ENCODE measurements around the gene MAP7D3.

The MAP7D3 gene

GRCh38 chrX:136258951-136259350 lies 7.8 kb upstream of the MAP7D3 start:
- TF ChIP-seq ZFP30 (CRISPR knock-in tag; IDR thresholded peaks at IDR 0.05) = no peak
- no peak for TF ChIP-seq ZNF565 (CRISPR knock-in tag; conservative IDR thresholded peaks at IDR 0.05; ENCODE audit: low read depth)
- TF ChIP-seq TOX (CRISPR knock-in tag; IDR thresholded peaks at IDR 0.05; ENCODE audit: borderline replicate concordance) = no peak
- TF ChIP-seq CSDC2 (CRISPR knock-in tag; IDR thresholded peaks at IDR 0.05) = no peak
- TF ChIP-seq GLIS3 (CRISPR knock-in tag; IDR thresholded peaks at IDR 0.05) = no peak
- TF ChIP-seq ESRRG (CRISPR knock-in tag; IDR thresholded peaks at IDR 0.05) = no peak
- TF ChIP-seq ARNTL (CRISPR knock-in tag; IDR thresholded peaks at IDR 0.05; ENCODE audit: borderline replicate concordance, low read depth) = no peak
- TF ChIP-seq POU6F1 (CRISPR knock-in tag; IDR thresholded peaks at IDR 0.05; ENCODE audit: borderline replicate concordance, low read depth) = no peak
- TF ChIP-seq ZNF8 (CRISPR knock-in tag; IDR thresholded peaks at IDR 0.05) = no peak
- no peak for TF ChIP-seq RARB (CRISPR knock-in tag; IDR thresholded peaks at IDR 0.05)
- no peak for TF ChIP-seq TSHZ2 (CRISPR knock-in tag; IDR thresholded peaks at IDR 0.05)
- no peak for TF ChIP-seq CREB5 (CRISPR knock-in tag; IDR thresholded peaks at IDR 0.05; ENCODE audit: low read depth)
- TF ChIP-seq PATZ1 (CRISPR knock-in tag; IDR thresholded peaks at IDR 0.05; ENCODE audit: borderline replicate concordance) = no peak
- TF ChIP-seq ZC3H10 (CRISPR knock-in tag; IDR thresholded peaks at IDR 0.05) = no peak
- TF ChIP-seq ZFP3 (CRISPR knock-in tag; IDR thresholded peaks at IDR 0.05) = no peak
- TF ChIP-seq SNAI2 (CRISPR knock-in tag; IDR thresholded peaks at IDR 0.05) = no peak
- no peak for TF ChIP-seq BACH2 (CRISPR knock-in tag; IDR thresholded peaks at IDR 0.05; ENCODE audit: borderline replicate concordance)
- no peak for TF ChIP-seq TCF4 (CRISPR knock-in tag; IDR thresholded peaks at IDR 0.05; ENCODE audit: borderline replicate concordance)
- no peak for TF ChIP-seq ISL1 (CRISPR knock-in tag; IDR thresholded peaks at IDR 0.05)
- no peak for TF ChIP-seq CSRNP3 (CRISPR knock-in tag; IDR thresholded peaks at IDR 0.05)
- ATAC-seq = no peak

GRCh38 chrX:136256026-136256425 lies 4.8 kb upstream of the MAP7D3 start:
- ATAC-seq = no peak
- TF ChIP-seq POU6F1 (CRISPR knock-in tag; IDR thresholded peaks at IDR 0.05; ENCODE audit: borderline replicate concordance, low read depth) = no peak
- no peak for TF ChIP-seq CREB5 (CRISPR knock-in tag; IDR thresholded peaks at IDR 0.05; ENCODE audit: low read depth)
- no peak for TF ChIP-seq PATZ1 (CRISPR knock-in tag; IDR thresholded peaks at IDR 0.05; ENCODE audit: borderline replicate concordance)
- no peak for TF ChIP-seq CSRNP3 (CRISPR knock-in tag; IDR thresholded peaks at IDR 0.05)
- no peak for TF ChIP-seq GLIS3 (CRISPR knock-in tag; IDR thresholded peaks at IDR 0.05)
- TF ChIP-seq TSHZ2 (CRISPR knock-in tag; IDR thresholded peaks at IDR 0.05) = no peak
- no peak for TF ChIP-seq TCF4 (CRISPR knock-in tag; IDR thresholded peaks at IDR 0.05; ENCODE audit: borderline replicate concordance)

Measured in SK-N-SH treated with all-trans-retinoic acid at 6 μM for 48 hours (cell line).